ENCODE measurements around the gene PROSER3. TPM values are rescaled to one million over a fixed set of nuclear protein-coding genes. Genes with fewer than 3 reads are reported as not detected.
A peak's percentile ranks its signal among the peaks of the same experiment; 100 is the strongest.

PROSER3 gene
- polyA plus RNA-seq, 3 donors, result 1.8 to 14.7 (median 2.9) TPM

GRCh38 chr19:35801828-35802227 lies 43.9 kb downstream of the PROSER3 start:
- no peaks in the 10 kb centered on the region for H3K36me3 Mint-ChIP-seq
- Histone ChIP-seq H2AFZ (ENCODE audit: insufficient read depth, low read depth, low read length, poor library complexity, severe bottlenecking) (no peak overlapping the region), H3K36me3 (replicated peaks in 1 of 2; ENCODE audit: control insufficient read depth in 1 of 2, insufficient read depth in 2 of 2, low read length in 2 of 2) (no peaks in the 10 kb centered on the region), H3K9ac (ENCODE audit: insufficient read depth, low read length, poor library complexity, severe bottlenecking) (no peak overlapping the region), H3K4me2 (replicated peaks; ENCODE audit: extremely low read depth, low read length, poor library complexity, severe bottlenecking) (no peak overlapping the region), H3K4me1 (ENCODE audit: control insufficient read depth in 1 of 2, insufficient read depth in 2 of 2, low read length in 2 of 2) (peaks cover 7 to 9% of the 10 kb centered on the region in 2 donors), H3K27me3 (ENCODE audit: control insufficient read depth in 2 of 2, insufficient read depth in 2 of 2, low read length in 2 of 2) (peaks cover 0 to 16% of the 10 kb centered on the region in 2 donors), H3K27ac (ENCODE audit: low read depth in 1 of 2, low read length in 2 of 2) (no peak overlapping the region), H4K20me1 (ENCODE audit: insufficient read depth, low read length) (no peaks in the 10 kb centered on the region), H3K4me3 (replicated peaks in 1 of 3; ENCODE audit: low read depth in 2 of 3, low read length in 3 of 3) (no peak overlapping the region), H3K79me2 (ENCODE audit: insufficient read depth, low read length) (no peaks in the 10 kb centered on the region), H3K9me3 (replicated peaks in 1 of 2; ENCODE audit: control insufficient read depth in 1 of 2, insufficient read depth in 1 of 2, low read length in 2 of 2) (peaks cover 0 to 4% of the 10 kb centered on the region in 2 donors)
- DNase-seq, result no peak
- no peak overlapping the region for H3K27ac Mint-ChIP-seq
- H3K27me3 Mint-ChIP-seq (ENCODE audit: low read depth in 3 of 3), result peaks cover 18 to 33% (median 29%) of the 10 kb centered on the region in 3 donors
- no peak for TF ChIP-seq CTCF (IDR thresholded peaks at IDR 0.05)
- peaks cover 18% of the 10 kb centered on the region for H3K4me1 Mint-ChIP-seq
- peaks cover 0 to 17% (median 3%) of the 10 kb centered on the region in 7 donors for H3K9me3 Mint-ChIP-seq
- 100% methylated on average over 1 of the region's 3 CpGs for WGBS (ENCODE audit: insufficient coverage)
- no peak overlapping the region for H3K4me3 Mint-ChIP-seq
- intact Hi-C loops (cut with micrococcal nuclease), result no loop called here

- H3K9ac ChIP-seq (ENCODE audit: insufficient read depth, low read length, poor library complexity, severe bottlenecking), result no peak overlapping the region
- Mint-ChIP-seq H3K27me3 (ENCODE audit: low read depth in 3 of 3) (peaks cover 3 to 13% (median 7%) of the 10 kb centered on the region in 3 donors), H3K36me3 (no peaks in the 10 kb centered on the region), H3K9me3 (peaks cover 0 to 14% (median 3%) of the 10 kb centered on the region in 7 donors), H3K4me1 (peaks cover 14% of the 10 kb centered on the region), H3K27ac (peak overlapping the region in 1 of 7 donors; percentile 68), H3K4me3 (no peak overlapping the region)
- no peaks in the 10 kb centered on the region for H3K79me2 ChIP-seq (ENCODE audit: insufficient read depth, low read length)
- H3K27ac ChIP-seq (ENCODE audit: low read depth in 1 of 2, low read length in 2 of 2), result no peak overlapping the region
- H3K9me3 ChIP-seq (replicated peaks in 1 of 2; ENCODE audit: control insufficient read depth in 1 of 2, insufficient read depth in 1 of 2, low read length in 2 of 2), result peaks cover 0 to 4% of the 10 kb centered on the region in 2 donors
- no peaks in the 10 kb centered on the region for H3K36me3 ChIP-seq (replicated peaks in 1 of 2; ENCODE audit: control insufficient read depth in 1 of 2, insufficient read depth in 2 of 2, low read length in 2 of 2)
- H3K4me3 ChIP-seq (replicated peaks in 1 of 3; ENCODE audit: low read depth in 2 of 3, low read length in 3 of 3), result no peak overlapping the region
- intact Hi-C loops (cut with micrococcal nuclease), result no loop called here
- TF ChIP-seq CTCF (IDR thresholded peaks at IDR 0.05), result no peak
- no peak for DNase-seq
- H3K27me3 ChIP-seq (ENCODE audit: control insufficient read depth in 2 of 2, insufficient read depth in 2 of 2, low read length in 2 of 2), result no peaks in the 10 kb centered on the region
- peaks cover 7 to 9% of the 10 kb centered on the region in 2 donors for H3K4me1 ChIP-seq (ENCODE audit: control insufficient read depth in 1 of 2, insufficient read depth in 2 of 2, low read length in 2 of 2)
- no peaks in the 10 kb centered on the region for H4K20me1 ChIP-seq (ENCODE audit: insufficient read depth, low read length)
- no peak overlapping the region for H2AFZ ChIP-seq (ENCODE audit: insufficient read depth, low read depth, low read length, poor library complexity, severe bottlenecking)
- 92% methylated on average over 4 of the region's 5 CpGs for WGBS (ENCODE audit: insufficient coverage)
- H3K4me2 ChIP-seq (replicated peaks; ENCODE audit: extremely low read depth, low read length, poor library complexity, severe bottlenecking), result no peak overlapping the region
Measured at GRCh38 chr19:35805526-35806102, 47.6 kb downstream of the PROSER3 start.

Data from CD14-positive monocyte (primary cell).